ENCODE results near the gene UNC13C. TPM values are rescaled to one million over a fixed set of nuclear protein-coding genes. Genes with fewer than 3 reads are reported as not detected.

Gene UNC13C
- total and polyA plus RNA-seq, 2 donors = 0.04 to 9.9 TPM

DNA sequence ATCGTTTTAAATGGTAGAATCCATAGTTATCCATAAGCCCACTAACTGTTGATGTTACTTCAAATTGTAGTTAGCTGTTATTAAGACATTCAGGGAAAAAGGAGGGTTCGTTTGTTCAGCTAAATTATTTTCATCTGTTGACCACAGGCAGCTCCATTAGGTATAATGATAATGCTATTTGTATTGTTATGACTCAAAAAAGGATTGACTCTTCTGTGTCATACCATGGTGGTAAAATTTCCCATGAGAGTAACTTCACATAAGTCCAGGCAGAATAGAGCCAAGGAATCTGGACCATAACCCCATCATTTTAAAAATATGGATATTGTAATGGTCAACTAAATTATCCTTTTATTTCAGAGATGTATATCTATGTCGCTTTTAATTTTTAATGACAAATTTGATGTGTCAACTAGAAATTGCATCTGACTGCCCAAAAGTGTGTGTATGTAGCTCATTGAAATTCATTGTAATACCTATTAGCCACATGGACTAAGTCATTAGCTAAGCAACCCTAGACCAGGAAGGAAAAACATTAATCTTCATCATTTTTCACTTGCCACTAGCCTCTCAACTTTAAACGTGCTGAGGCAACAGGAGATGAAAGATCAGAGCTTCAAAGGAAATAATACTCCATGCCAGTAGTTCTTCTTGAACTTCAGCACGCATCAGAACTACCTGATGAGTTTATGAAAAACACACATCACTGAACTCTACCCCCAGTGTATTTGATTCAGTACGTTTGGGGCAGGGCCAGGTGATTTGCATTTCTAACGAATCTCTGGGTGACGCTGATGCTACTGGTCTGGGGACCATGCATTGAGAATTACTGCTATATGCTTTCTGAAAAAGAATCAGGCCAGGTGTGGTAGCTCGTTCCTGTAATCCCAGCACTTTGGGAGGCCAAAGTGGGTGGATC lies 537.7 kb downstream of the UNC13C start:
- Histone ChIP-seq H3K27ac (ENCODE audit: low read depth) (no peak overlapping the region), H3K4me1 (ENCODE audit: insufficient read depth) (no peaks in the 10 kb centered on the region), H3K36me3 (ENCODE audit: insufficient read depth) (no peaks in the 10 kb centered on the region), H3K4me3 (ENCODE audit: low read depth, low read length) (no peak overlapping the region)
- 86% methylated on average over 9 of the region's 9 CpGs for WGBS
- no peak for DNase-seq (ENCODE audit: extremely low spot score)

DNA sequence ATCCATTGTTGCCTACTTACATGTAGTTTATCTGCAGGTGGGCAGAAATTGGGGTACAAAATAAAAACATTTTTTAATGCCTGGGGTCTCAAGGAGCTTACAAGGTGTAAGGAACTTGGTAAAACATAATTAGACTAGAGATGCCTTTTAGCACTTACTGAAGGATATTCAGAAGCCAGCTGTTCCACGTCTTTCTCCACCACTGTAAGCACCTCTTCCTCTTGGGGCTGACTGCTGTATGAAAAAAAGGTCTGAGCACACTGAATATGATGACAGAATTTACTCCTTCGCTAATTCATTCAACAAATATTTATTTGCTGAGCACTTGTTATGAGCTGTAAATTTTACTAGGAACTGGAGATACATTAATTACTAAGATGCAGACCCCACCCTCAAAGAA lies 539.1 kb downstream of the UNC13C start:
- DNase-seq (ENCODE audit: extremely low spot score) = no peak
- no peaks in the 10 kb centered on the region for H3K4me1 ChIP-seq (ENCODE audit: insufficient read depth)
- H3K27ac ChIP-seq (ENCODE audit: low read depth) = no peak overlapping the region
- no peak overlapping the region for H3K4me3 ChIP-seq (ENCODE audit: low read depth, low read length)
- H3K36me3 ChIP-seq (ENCODE audit: insufficient read depth) = no peaks in the 10 kb centered on the region
- 71% methylated on average over 2 of the region's 2 CpGs for WGBS

DNA sequence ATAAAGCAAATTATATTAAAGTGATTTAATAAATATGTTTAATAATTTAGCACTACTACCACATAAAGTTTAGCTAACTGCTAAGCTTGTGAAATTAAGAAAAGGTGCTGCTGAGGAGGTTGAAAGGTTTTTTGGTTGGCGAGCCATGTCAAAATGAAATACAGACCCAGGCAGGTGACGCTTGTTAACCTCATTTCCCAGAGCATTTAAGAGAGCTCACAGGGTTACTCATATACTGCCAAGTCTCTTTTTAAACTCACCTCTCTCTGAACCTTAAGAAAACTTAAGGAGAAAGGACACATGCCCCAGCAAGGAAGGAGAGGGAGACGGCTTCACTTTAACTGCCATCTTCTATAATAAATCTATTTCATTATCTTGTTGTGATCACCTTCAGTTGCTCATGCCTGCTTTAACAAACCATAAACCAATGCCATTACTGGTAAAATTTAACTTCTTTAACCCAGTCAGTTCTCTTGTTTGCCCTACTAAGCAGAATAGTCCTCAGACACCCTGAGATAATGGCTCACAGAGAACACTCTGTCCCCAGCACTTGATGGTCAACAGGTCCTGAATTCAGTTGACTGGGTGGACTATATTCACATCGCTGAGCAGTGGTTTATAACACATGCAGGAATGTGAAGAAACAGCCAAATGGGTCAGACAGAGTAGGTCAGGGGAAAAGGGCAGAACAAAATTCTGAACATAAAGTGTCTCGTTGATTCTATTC lies 540.1 kb downstream of the UNC13C start:
- DNase-seq (ENCODE audit: extremely low spot score) = no peak
- Histone ChIP-seq H3K27ac (ENCODE audit: low read depth) (no peak overlapping the region), H3K36me3 (ENCODE audit: insufficient read depth) (no peaks in the 10 kb centered on the region), H3K4me3 (ENCODE audit: low read depth, low read length) (no peak overlapping the region), H3K4me1 (ENCODE audit: insufficient read depth) (no peaks in the 10 kb centered on the region)
- 61% methylated on average over 5 of the region's 5 CpGs for WGBS

DNA sequence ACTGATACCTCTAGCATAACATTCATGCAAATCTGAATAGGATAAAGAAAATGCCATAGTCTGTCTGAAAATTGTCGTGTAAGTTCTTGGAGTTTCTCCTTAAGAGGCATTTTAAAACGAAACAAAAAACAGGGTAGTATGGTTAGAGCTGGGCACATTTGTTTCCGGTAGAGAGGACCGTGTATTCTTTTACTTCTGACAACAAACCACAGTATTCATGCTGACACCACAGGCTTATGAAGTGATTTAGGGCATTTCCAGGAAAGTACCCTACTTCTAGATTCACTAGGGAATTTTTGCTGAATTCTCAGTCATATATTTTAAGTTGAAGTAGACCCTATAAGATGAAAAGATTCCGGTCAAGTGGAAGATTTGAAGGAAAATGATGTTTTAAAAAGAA lies 541.3 kb downstream of the UNC13C start:
- WGBS = 70% methylated on average over 5 of the region's 5 CpGs
- no peak overlapping the region for H3K4me3 ChIP-seq (ENCODE audit: low read depth, low read length)

DNA sequence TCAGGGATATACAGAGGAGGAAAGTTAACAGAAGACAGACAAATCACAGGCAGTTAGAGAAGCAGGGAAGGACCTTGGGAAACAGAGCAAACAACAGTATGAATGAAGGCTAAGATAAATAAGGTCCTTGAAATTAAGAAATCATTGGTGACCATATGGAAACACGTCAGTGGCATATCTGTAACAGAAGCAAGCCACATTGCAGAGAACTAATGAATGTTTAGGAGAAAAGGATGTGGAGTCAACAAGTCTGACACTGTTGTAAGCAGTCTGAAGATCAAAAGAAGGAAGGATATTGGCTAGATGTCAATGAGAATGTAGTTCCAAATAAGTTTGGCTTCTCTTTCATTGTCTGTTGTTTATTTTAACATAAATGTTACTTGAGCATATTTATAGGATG lies 542.4 kb downstream of the UNC13C start:
- Histone ChIP-seq H3K36me3 (ENCODE audit: insufficient read depth) (no peaks in the 10 kb centered on the region), H3K27ac (ENCODE audit: low read depth) (no peak overlapping the region), H3K4me1 (ENCODE audit: insufficient read depth) (no peaks in the 10 kb centered on the region), H3K4me3 (ENCODE audit: low read depth, low read length) (no peak overlapping the region)
- WGBS = 44% methylated on average over 1 of the region's 1 CpG
- no peak for DNase-seq (ENCODE audit: extremely low spot score)

More for the DNA sequence above, 541.3 kb downstream of the UNC13C start:
- Histone ChIP-seq H3K27ac (ENCODE audit: low read depth) (no peak overlapping the region), H3K36me3 (ENCODE audit: insufficient read depth) (no peaks in the 10 kb centered on the region), H3K4me1 (ENCODE audit: insufficient read depth) (no peaks in the 10 kb centered on the region)
- DNase-seq (ENCODE audit: extremely low spot score) = no peak

DNA sequence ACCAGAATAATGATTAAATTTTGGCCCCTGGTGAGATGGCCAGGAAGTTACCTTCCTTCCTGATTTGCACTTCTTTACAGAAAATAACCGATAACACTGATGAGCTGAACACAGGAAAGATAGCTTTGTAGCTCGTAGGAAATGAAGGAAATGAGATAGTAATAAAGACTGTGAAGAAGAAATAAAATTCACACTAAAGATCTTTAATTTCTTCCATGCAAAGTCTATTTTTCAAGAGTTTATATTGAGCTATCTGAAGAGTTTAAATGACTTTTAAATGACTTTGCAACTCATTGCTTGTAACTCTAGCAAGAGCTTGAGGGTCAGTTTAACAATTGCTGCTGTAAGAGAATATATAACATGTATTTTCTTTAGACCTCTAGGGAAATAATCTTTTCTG lies 543.0 kb downstream of the UNC13C start:
- Histone ChIP-seq H3K36me3 (ENCODE audit: insufficient read depth) (no peaks in the 10 kb centered on the region), H3K4me3 (ENCODE audit: low read depth, low read length) (no peak overlapping the region), H3K4me1 (ENCODE audit: insufficient read depth) (no peaks in the 10 kb centered on the region), H3K27ac (ENCODE audit: low read depth) (no peak overlapping the region)
- WGBS = 56% methylated on average over 2 of the region's 2 CpGs
- DNase-seq (ENCODE audit: extremely low spot score) = no peak

DNA sequence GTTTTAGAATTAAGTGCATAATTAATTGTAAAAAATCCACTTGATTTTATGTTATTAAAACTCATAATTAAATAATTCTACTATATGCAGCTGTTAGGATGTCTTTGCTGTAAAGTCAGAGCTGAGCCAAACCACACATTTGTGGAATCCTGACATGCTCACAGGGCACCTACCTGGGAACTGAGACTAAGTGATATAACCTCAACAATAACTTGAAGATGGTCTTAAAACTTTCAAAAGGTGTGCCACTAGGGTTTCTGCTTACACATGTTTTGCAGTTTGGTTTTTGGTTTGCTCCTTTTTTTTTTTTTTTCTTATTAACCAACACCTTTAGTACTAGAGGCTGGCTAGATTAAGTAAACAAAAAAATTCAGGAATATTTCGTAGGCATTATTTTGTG lies 549.8 kb downstream of the UNC13C start:
- Histone ChIP-seq H3K4me3 (ENCODE audit: low read depth, low read length) (no peak overlapping the region), H3K4me1 (ENCODE audit: insufficient read depth) (no peaks in the 10 kb centered on the region), H3K36me3 (ENCODE audit: insufficient read depth) (no peaks in the 10 kb centered on the region), H3K27ac (ENCODE audit: low read depth) (no peak overlapping the region)
- no peak for DNase-seq (ENCODE audit: extremely low spot score)
- 91% methylated on average over 1 of the region's 1 CpG for WGBS

DNA sequence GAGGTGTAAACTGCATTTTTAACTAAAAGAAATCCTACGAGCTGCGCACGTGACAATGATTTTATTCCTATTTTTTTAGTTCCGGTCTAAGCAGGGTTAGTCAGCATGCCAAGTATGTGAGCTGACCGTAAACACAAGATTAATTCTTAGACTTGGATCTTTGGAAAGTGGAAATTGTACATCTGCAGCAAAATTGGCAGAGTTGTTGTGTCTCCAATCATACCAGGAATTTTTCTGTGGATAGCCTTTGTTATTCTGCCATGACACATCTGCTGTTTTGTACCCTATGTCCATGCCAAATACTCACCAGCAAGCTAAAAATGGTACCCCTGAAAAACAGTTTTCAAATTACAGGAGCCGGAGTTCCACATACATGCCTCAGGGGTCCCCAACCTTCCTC lies 562.5 kb downstream of the UNC13C start:
- WGBS = 27% methylated on average over 6 of the region's 6 CpGs
- no peak for DNase-seq (ENCODE audit: extremely low spot score)
- Histone ChIP-seq H3K4me3 (ENCODE audit: low read depth, low read length) (no peak overlapping the region), H3K27ac (ENCODE audit: low read depth) (no peak overlapping the region), H3K36me3 (ENCODE audit: insufficient read depth) (no peaks in the 10 kb centered on the region), H3K4me1 (ENCODE audit: insufficient read depth) (no peaks in the 10 kb centered on the region)

DNA sequence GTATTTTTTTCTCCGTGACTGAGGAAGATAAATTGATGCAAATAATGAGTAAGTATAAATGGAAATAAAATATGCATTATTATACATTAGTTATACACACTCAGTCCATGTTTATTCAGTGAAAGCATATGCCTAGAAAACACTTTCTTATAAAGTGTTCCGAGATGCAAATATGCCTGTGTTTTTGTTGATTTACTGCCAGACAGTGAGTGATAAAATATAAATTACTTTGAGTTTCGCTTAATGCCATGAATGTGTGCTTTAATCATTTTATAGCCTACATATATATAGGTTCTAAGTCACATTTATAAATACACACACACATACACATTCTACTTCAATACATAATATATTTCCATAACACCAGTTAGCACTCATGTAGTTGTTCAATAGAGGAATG lies 569.2 kb downstream of the UNC13C start:
- 72% methylated on average over 3 of the region's 3 CpGs for WGBS
- DNase-seq (ENCODE audit: extremely low spot score) = no peak
- H3K4me1 ChIP-seq (ENCODE audit: insufficient read depth) = no peaks in the 10 kb centered on the region

DNA sequence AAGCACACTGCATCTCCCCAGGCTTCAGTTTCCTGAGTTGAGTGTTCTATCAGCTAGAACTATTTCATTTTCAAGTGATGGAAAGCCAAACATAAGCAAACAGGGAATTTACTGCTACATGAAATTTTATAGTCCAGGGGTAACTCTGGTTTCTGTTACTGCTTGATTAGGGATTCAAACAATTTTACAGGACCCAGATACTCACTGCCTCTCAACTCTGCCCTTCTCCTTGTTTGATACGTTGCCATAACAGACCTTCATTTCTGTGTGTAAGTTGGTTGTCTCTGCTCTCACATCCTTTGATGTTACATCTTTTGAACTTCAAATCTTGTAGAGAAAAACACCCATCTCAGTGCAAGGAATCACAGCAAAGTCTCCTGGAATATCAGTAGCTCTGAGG lies 572.7 kb downstream of the UNC13C start:
- DNase-seq (ENCODE audit: extremely low spot score) = no peak
- Histone ChIP-seq H3K4me3 (ENCODE audit: low read depth, low read length) (no peak overlapping the region), H3K36me3 (ENCODE audit: insufficient read depth) (no peaks in the 10 kb centered on the region), H3K27ac (ENCODE audit: low read depth) (no peak overlapping the region), H3K4me1 (ENCODE audit: insufficient read depth) (no peaks in the 10 kb centered on the region)
- WGBS = 26% methylated on average over 1 of the region's 1 CpG

More for the DNA sequence above, 569.2 kb downstream of the UNC13C start:
- H3K27ac ChIP-seq (ENCODE audit: low read depth) = no peak overlapping the region
- no peak overlapping the region for H3K4me3 ChIP-seq (ENCODE audit: low read depth, low read length)
- H3K36me3 ChIP-seq (ENCODE audit: insufficient read depth) = no peaks in the 10 kb centered on the region

DNA sequence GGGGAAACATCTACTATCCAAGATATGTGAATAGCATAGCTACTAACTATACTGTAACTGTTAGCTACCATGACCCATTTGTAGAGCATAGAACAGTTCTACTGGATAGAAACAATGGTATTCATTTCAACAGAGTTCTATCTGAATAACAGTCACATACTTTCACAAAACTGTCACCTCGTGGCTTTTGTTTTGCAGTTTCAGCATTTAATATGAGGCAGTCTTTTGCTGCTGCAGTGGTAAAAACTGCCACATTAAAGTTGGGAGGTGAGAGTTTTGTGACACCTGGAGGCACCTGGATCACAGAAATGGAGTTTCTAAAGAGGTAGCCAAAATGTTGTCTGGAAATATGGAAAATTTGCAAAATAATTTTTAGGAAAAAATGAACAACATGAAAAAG lies 578.0 kb downstream of the UNC13C start:
- DNase-seq (ENCODE audit: extremely low spot score) = no peak
- Histone ChIP-seq H3K36me3 (ENCODE audit: insufficient read depth) (no peaks in the 10 kb centered on the region), H3K4me1 (ENCODE audit: insufficient read depth) (no peaks in the 10 kb centered on the region), H3K27ac (ENCODE audit: low read depth) (no peak overlapping the region), H3K4me3 (ENCODE audit: low read depth, low read length) (no peak overlapping the region)
- 78% methylated on average over 1 of the region's 1 CpG for WGBS

DNA sequence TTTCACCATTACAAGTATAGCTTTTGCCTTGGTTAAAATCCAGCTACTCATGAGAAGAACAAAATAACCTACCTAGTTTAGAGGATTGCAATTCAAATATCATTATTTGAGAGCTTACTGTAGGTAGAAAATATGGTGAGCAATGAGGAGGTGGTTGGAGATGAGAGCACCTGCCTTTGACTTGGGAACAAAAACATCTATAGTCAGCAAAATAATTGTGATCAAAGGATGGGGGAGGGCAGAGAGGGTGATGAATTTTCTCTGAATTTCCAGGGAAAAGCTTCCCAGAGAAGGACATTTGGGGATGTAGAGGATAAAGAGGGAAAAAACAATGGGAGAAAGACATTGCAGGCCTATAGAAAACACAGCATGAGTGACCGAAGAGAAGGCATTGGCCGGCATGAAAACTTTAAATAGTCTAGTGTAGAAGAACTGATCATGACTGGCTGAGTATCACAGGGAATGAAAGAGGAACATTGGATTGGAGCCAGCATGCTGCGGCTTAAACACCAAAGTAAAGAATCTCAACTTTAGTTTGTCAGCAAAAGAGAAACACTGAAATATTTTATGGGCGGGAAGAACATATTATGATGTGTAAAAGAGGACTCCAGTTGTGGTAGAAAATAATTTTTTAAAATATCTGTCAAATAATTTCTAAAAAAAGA lies 581.3 kb downstream of the UNC13C start:
- H3K4me3 ChIP-seq (ENCODE audit: low read depth, low read length) = no peak overlapping the region
- WGBS = 45% methylated on average over 4 of the region's 4 CpGs
- no peak for DNase-seq (ENCODE audit: extremely low spot score)

DNA sequence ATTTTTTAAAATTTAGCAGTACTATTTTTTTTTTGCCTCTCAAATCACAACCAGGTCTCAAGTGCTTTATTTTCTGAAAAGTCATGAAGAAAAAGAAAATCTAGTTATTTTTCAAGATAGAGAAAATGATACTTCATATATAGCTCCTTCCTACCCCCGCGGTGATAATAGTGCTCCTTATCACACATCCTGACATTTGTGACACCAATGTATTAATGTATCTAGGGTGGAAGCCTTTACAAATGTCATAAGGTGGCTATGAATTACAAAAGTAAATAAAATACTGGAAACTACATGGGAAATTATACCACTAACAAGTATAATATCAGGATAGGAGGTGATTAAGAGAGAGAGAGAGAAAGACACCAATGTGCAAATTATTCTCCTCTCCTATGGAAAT lies 582.2 kb downstream of the UNC13C start:
- 84% methylated on average over 2 of the region's 2 CpGs for WGBS
- H3K4me1 ChIP-seq (ENCODE audit: insufficient read depth) = no peaks in the 10 kb centered on the region
- no peak overlapping the region for H3K27ac ChIP-seq (ENCODE audit: low read depth)
- no peak overlapping the region for H3K4me3 ChIP-seq (ENCODE audit: low read depth, low read length)
- DNase-seq (ENCODE audit: extremely low spot score) = no peak
- no peaks in the 10 kb centered on the region for H3K36me3 ChIP-seq (ENCODE audit: insufficient read depth)

More for the DNA sequence above, 581.3 kb downstream of the UNC13C start:
- no peaks in the 10 kb centered on the region for H3K4me1 ChIP-seq (ENCODE audit: insufficient read depth)
- no peaks in the 10 kb centered on the region for H3K36me3 ChIP-seq (ENCODE audit: insufficient read depth)
- no peak overlapping the region for H3K27ac ChIP-seq (ENCODE audit: low read depth)

DNA sequence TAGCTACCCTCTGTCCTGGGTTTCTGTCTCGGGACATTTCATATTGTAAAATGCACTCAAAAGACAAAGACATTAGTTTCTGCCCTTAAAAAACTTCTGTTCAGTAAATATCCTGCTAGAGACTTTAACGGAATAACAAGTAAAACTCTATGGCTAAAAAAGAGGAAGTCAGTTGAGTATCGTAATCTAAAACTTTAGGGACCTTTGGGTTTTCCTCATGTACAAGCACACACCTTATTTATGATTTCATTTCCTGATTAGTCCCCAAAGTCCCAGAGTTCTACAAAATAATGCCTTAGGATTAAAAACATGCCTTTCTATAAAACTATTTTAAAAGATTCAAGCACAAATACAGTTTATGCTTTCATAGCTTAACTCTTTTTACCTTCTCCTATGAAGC lies 585.9 kb downstream of the UNC13C start:
- H3K27ac ChIP-seq (ENCODE audit: low read depth) = no peak overlapping the region
- DNase-seq (ENCODE audit: extremely low spot score) = no peak
- H3K4me1 ChIP-seq (ENCODE audit: insufficient read depth) = no peaks in the 10 kb centered on the region
- H3K36me3 ChIP-seq (ENCODE audit: insufficient read depth) = no peaks in the 10 kb centered on the region
- WGBS = 79% methylated on average over 3 of the region's 3 CpGs
- H3K4me3 ChIP-seq (ENCODE audit: low read depth, low read length) = no peak overlapping the region

Data from urinary bladder (tissue), 4 donors.